NCI-H146 treated with DMSO at 0.1 percent for 48 hours (cell line): Measurements from ENCODE around the gene UNK.
"Not testable (repeated sequence)": the region's sequence is repeated elsewhere in the genome, so short reads cannot be mapped to it uniquely, and the experiment has no call there.

Source experiments
- DNase-seq: peaks from one replicate; lab custom pipeline; 2025; ENCODE audit not compliant: unreplicated experiment; lab: John Stamatoyannopoulos, UW

UNK gene

GRCh38 chr17:75771334-75772281, 13.0 kb upstream of the UNK start:
- no peak for DNase-seq

GRCh38 chr17:75773121-75773807, 11.3 kb upstream of the UNK start:
- no peak for DNase-seq

GRCh38 chr17:75773808-75774470, 10.7 kb upstream of the UNK start:
- no peak for DNase-seq

GRCh38 chr17:75774471-75774990, 10.1 kb upstream of the UNK start:
- no peak for DNase-seq

- DNase-seq: no peak
These were observed 9.5 kb upstream of the UNK start for GRCh38 chr17:75774991-75775668.

GRCh38 chr17:75776386-75777295, 8.0 kb upstream of the UNK start:
- DNase-seq: no peak

- no peak for DNase-seq
These were observed 7.2 kb upstream of the UNK start for GRCh38 chr17:75777296-75777922.

- not testable (repeated sequence) for DNase-seq
These were observed 6.3 kb upstream of the UNK start for GRCh38 chr17:75778066-75778860.

GRCh38 chr17:75778861-75779249, 5.8 kb upstream of the UNK start:
- DNase-seq: peak; percentile 57

- peak; percentile 99 for DNase-seq
These were observed 5.2 kb upstream of the UNK start for GRCh38 chr17:75779250-75779986.

GRCh38 chr17:75779987-75780889, 4.4 kb upstream of the UNK start:
- DNase-seq: no peak

GRCh38 chr17:75783069-75783783, 1.4 kb upstream of the UNK start:
- no peak for DNase-seq

- no peak for DNase-seq
These were observed 668 bp upstream of the UNK start for GRCh38 chr17:75783803-75784472.

- peak; percentile 85 for DNase-seq
These were observed 647 bp downstream of the UNK start for GRCh38 chr17:75785016-75785890.

- no peak for DNase-seq
These were observed 6.6 kb downstream of the UNK start for GRCh38 chr17:75791254-75791653.
